GM18507 (cell line): ENCODE data around the gene RAB3B.

Experiments used
- DNase-seq: peaks from one replicate; pipeline ENCODE4 v3.0.0; 2011; ENCODE audit warnings: low read depth; ENCODE audit not compliant: insufficient read length; ENCODE audit errors: extremely low spot score
- FAIRE-seq: peaks from 2 replicates; lab custom pipeline; 2011; peaks lifted over from hg19 to GRCh38; lab: Jason Lieb, UNC

The RAB3B gene

GRCh38 chr1:51928896-51929295 lies 61.6 kb downstream of the RAB3B start:
- DNase-seq, result no peak

GRCh38 chr1:51927029-51927428 lies 63.5 kb downstream of the RAB3B start:
- FAIRE-seq (no peak), DNase-seq (no peak)

More at GRCh38 chr1:51928896-51929295, 61.6 kb downstream of the RAB3B start:
- no peak for FAIRE-seq

- no peak for DNase-seq
- FAIRE-seq, result peak; percentile 39
Observed at GRCh38 chr1:51926171-51926812, 64.2 kb downstream of the RAB3B start.

GRCh38 chr1:51924455-51924854 lies 66.0 kb downstream of the RAB3B start:
- DNase-seq (no peak), FAIRE-seq (no peak)

GRCh38 chr1:51922040-51922439 lies 68.5 kb downstream of the RAB3B start:
- DNase-seq (no peak), FAIRE-seq (no peak)

- no peak for DNase-seq
- FAIRE-seq, result no peak
Observed at GRCh38 chr1:51920130-51920529, 70.4 kb downstream of the RAB3B start.

GRCh38 chr1:51919684-51920083 lies 70.8 kb downstream of the RAB3B start:
- no peak for DNase-seq
- FAIRE-seq, result no peak

GRCh38 chr1:51916587-51917405 lies 73.7 kb downstream of the RAB3B start:
- DNase-seq (no peak), FAIRE-seq (no peak)

GRCh38 chr1:51915951-51916350 lies 74.5 kb downstream of the RAB3B start:
- DNase-seq (no peak), FAIRE-seq (no peak)

- FAIRE-seq, result no peak
- no peak for DNase-seq
Observed at GRCh38 chr1:51912881-51913280, 77.6 kb downstream of the RAB3B start.

- FAIRE-seq (no peak), DNase-seq (no peak)
Observed at GRCh38 chr1:51910221-51911000, 80.1 kb downstream of the RAB3B start.

- no peak for DNase-seq
- no peak for FAIRE-seq
Observed at GRCh38 chr1:51908499-51908898, 82.0 kb downstream of the RAB3B start.

- DNase-seq (no peak), FAIRE-seq (no peak)
Observed at GRCh38 chr1:51907079-51907702, 83.3 kb downstream of the RAB3B start.

- no peak for FAIRE-seq
- no peak for DNase-seq
Observed at GRCh38 chr1:51906306-51907078, 84.0 kb downstream of the RAB3B start.

- no peak for FAIRE-seq
- no peak for DNase-seq
Observed at GRCh38 chr1:51902456-51902855, 88.0 kb downstream of the RAB3B start.

- FAIRE-seq (no peak), DNase-seq (no peak)
Observed at GRCh38 chr1:51901151-51901550, 89.3 kb downstream of the RAB3B start.

GRCh38 chr1:51899022-51899421 lies 91.5 kb downstream of the RAB3B start:
- FAIRE-seq, result no peak

GRCh38 chr1:51898090-51898734 lies 92.3 kb downstream of the RAB3B start:
- FAIRE-seq, result no peak
- DNase-seq, result no peak

More at GRCh38 chr1:51899022-51899421, 91.5 kb downstream of the RAB3B start:
- DNase-seq, result no peak

GRCh38 chr1:51897699-51898031 lies 92.8 kb downstream of the RAB3B start:
- DNase-seq (no peak), FAIRE-seq (no peak)
